SK-N-SH (cell line): ENCODE measurements around the gene ARL14EPL.

ENCODE experiments used
- EP300 ChIP-seq, 2 experiments: IDR thresholded peaks; 2 replicates each; pipeline versions ENCODE4 v1.4.0 to v1.6.1; 2012; ENCODE audit warnings: borderline replicate concordance in 1 of 2, low read depth in 1 of 2, low read length in 1 of 2
- JUND ChIP-seq: IDR thresholded peaks from 2 replicates; pipeline ENCODE4 v1.4.0; 2012
- NRF1 ChIP-seq: IDR thresholded peaks from 2 replicates; pipeline ENCODE4 v1.6.1; 2012; ENCODE audit warnings: low read depth, mild to moderate bottlenecking, low read length
- RAD21 ChIP-seq: IDR thresholded peaks from 2 replicates; pipeline ENCODE4 v1.6.1; 2012; ENCODE audit warnings: mild to moderate bottlenecking, low read length
- SIN3A ChIP-seq: IDR thresholded peaks from 2 replicates; pipeline ENCODE4 v1.6.1; 2012; ENCODE audit warnings: low read depth, mild to moderate bottlenecking, low read length, moderate library complexity, borderline replicate concordance
- TF ChIP-seq, protein P1 (sequence below): fragments of 200-600 bp; sonication (generic); IDR thresholded peaks from 2 replicates; pipeline ENCODE4 v1.6.1; 2017; ENCODE audit warnings: antibody characterized with exemption, mild to moderate bottlenecking, moderate library complexity
- TF ChIP-seq, protein P2 (sequence below): fragments of 150-350 bp; IDR thresholded peaks from 2 replicates; pipeline ENCODE4 v1.6.1; 2017; ENCODE audit warnings: antibody characterized with exemption, low read length, low read depth, borderline replicate concordance
- TF ChIP-seq, protein P3 (sequence below): IDR thresholded peaks from 2 replicates; pipeline ENCODE4 v1.4.0; 2012; ENCODE audit warnings: low read depth, borderline replicate concordance
- TF ChIP-seq, protein P4 (sequence below): IDR thresholded peaks from 2 replicates; pipeline ENCODE4 v1.6.1; 2012; ENCODE audit warnings: mild to moderate bottlenecking, low read depth, low read length, moderate library complexity
- TF ChIP-seq, protein P5 (sequence below): IDR thresholded peaks from 2 replicates; pipeline ENCODE4; 2012

DNA sequence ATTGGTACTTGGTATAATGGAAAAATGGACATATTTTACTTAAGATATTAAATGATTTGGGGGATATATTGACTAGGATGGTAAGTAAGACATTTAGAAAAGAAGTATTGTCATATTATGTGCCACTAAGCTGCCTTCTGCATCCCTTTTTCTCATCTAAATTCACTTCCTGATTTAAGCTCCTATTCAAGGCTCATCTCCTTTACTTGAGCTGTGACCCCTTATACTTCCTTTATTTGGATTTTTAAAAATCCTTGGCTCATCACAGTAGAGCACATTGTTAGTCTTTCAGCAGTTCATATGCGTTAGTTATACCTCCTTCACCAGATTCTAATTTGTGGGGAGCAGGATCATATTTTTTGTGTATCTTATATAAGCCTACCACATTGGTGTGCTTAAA is 59.1 kb downstream of the ARL14EPL start:
- TF ChIP-seq, protein P1, sequence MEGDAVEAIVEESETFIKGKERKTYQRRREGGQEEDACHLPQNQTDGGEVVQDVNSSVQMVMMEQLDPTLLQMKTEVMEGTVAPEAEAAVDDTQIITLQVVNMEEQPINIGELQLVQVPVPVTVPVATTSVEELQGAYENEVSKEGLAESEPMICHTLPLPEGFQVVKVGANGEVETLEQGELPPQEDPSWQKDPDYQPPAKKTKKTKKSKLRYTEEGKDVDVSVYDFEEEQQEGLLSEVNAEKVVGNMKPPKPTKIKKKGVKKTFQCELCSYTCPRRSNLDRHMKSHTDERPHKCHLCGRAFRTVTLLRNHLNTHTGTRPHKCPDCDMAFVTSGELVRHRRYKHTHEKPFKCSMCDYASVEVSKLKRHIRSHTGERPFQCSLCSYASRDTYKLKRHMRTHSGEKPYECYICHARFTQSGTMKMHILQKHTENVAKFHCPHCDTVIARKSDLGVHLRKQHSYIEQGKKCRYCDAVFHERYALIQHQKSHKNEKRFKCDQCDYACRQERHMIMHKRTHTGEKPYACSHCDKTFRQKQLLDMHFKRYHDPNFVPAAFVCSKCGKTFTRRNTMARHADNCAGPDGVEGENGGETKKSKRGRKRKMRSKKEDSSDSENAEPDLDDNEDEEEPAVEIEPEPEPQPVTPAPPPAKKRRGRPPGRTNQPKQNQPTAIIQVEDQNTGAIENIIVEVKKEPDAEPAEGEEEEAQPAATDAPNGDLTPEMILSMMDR, result no peak
- TF ChIP-seq, protein P2, sequence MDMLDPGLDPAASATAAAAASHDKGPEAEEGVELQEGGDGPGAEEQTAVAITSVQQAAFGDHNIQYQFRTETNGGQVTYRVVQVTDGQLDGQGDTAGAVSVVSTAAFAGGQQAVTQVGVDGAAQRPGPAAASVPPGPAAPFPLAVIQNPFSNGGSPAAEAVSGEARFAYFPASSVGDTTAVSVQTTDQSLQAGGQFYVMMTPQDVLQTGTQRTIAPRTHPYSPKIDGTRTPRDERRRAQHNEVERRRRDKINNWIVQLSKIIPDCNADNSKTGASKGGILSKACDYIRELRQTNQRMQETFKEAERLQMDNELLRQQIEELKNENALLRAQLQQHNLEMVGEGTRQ, result no peak
- no peak for TF ChIP-seq EP300 (IDR thresholded peaks at IDR 0.05; ENCODE audit: borderline replicate concordance in 1 of 2, low read depth in 1 of 2, low read length in 1 of 2)
- TF ChIP-seq, protein P3, sequence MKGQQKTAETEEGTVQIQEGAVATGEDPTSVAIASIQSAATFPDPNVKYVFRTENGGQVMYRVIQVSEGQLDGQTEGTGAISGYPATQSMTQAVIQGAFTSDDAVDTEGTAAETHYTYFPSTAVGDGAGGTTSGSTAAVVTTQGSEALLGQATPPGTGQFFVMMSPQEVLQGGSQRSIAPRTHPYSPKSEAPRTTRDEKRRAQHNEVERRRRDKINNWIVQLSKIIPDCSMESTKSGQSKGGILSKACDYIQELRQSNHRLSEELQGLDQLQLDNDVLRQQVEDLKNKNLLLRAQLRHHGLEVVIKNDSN, result no peak
- TF ChIP-seq, protein P4, sequence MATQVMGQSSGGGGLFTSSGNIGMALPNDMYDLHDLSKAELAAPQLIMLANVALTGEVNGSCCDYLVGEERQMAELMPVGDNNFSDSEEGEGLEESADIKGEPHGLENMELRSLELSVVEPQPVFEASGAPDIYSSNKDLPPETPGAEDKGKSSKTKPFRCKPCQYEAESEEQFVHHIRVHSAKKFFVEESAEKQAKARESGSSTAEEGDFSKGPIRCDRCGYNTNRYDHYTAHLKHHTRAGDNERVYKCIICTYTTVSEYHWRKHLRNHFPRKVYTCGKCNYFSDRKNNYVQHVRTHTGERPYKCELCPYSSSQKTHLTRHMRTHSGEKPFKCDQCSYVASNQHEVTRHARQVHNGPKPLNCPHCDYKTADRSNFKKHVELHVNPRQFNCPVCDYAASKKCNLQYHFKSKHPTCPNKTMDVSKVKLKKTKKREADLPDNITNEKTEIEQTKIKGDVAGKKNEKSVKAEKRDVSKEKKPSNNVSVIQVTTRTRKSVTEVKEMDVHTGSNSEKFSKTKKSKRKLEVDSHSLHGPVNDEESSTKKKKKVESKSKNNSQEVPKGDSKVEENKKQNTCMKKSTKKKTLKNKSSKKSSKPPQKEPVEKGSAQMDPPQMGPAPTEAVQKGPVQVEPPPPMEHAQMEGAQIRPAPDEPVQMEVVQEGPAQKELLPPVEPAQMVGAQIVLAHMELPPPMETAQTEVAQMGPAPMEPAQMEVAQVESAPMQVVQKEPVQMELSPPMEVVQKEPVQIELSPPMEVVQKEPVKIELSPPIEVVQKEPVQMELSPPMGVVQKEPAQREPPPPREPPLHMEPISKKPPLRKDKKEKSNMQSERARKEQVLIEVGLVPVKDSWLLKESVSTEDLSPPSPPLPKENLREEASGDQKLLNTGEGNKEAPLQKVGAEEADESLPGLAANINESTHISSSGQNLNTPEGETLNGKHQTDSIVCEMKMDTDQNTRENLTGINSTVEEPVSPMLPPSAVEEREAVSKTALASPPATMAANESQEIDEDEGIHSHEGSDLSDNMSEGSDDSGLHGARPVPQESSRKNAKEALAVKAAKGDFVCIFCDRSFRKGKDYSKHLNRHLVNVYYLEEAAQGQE, result no peak
- TF ChIP-seq RAD21, result no peak
- TF ChIP-seq, protein P5, sequence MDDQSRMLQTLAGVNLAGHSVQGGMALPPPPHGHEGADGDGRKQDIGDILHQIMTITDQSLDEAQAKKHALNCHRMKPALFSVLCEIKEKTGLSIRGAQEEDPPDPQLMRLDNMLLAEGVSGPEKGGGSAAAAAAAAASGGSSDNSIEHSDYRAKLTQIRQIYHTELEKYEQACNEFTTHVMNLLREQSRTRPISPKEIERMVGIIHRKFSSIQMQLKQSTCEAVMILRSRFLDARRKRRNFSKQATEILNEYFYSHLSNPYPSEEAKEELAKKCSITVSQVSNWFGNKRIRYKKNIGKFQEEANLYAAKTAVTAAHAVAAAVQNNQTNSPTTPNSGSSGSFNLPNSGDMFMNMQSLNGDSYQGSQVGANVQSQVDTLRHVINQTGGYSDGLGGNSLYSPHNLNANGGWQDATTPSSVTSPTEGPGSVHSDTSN, result no peak
- TF ChIP-seq NRF1, result no peak
- no peak for TF ChIP-seq JUND
- no peak for TF ChIP-seq SIN3A
